Measurements from ENCODE around the gene LIN7B. TPM values are rescaled to one million over a fixed set of nuclear protein-coding genes. Genes with fewer than 3 reads are reported as not detected.

LIN7B gene
- total RNA-seq, 1 experiment from 2014 or later = 2.6 TPM

GRCh38 chr19:49148784-49149651 is 34.8 kb downstream of the LIN7B start:
- no TSS peak for BruUV-seq (replicated peaks)
- H3K9me3 Mint-ChIP-seq (ENCODE audit: unreplicated experiment) = peaks cover 8% of the 10 kb centered on the region
- peak overlapping the region; percentile 52 for H3K27ac Mint-ChIP-seq (ENCODE audit: low read depth, unreplicated experiment)
- POLR2A ChIA-PET = interaction anchor here (0.6 to 4.3 kb wide), 11 partner anchors 9 to 562 kb away, joined by 3 to 19 read pairs (median 5); partner anchors contain the start of genes GYS1, LIN7B, PPFIA3 and RUVBL2
- no peaks in the 10 kb centered on the region for H3K27me3 Mint-ChIP-seq (ENCODE audit: insufficient read depth, unreplicated experiment)
- intact Hi-C loops (cut with micrococcal nuclease) = loop anchor here (1.0 to 5.0 kb wide), 2 partner anchors 37 to 55 kb away; partner anchors contain the start of gene LIN7B
- peak; percentile 98 for DNase-seq (ENCODE audit: unreplicated experiment)
- H3K4me1 Mint-ChIP-seq (ENCODE audit: insufficient read depth, unreplicated experiment) = peaks cover 17% of the 10 kb centered on the region
- TF ChIP-seq CTCF (IDR thresholded peaks at IDR 0.05; ENCODE audit: unreplicated experiment) = no peak
- H3K36me3 Mint-ChIP-seq (ENCODE audit: insufficient read depth, unreplicated experiment) = no peaks in the 10 kb centered on the region
- CTCF ChIA-PET = interaction anchor here (0.5 to 1.9 kb wide), 8 partner anchors 14 to 76 kb away, joined by 3 to 11 read pairs (median 4); no protein-coding TSS in a partner anchor
- H3K4me3 Mint-ChIP-seq (ENCODE audit: unreplicated experiment) = peak overlapping the region; percentile 82

GRCh38 chr19:49149652-49150105 is 35.5 kb downstream of the LIN7B start:
- peaks cover 15% of the 10 kb centered on the region for H3K9me3 Mint-ChIP-seq (ENCODE audit: unreplicated experiment)
- H3K36me3 Mint-ChIP-seq (ENCODE audit: insufficient read depth, unreplicated experiment) = no peaks in the 10 kb centered on the region
- POLR2A ChIA-PET = interaction anchor here (0.6 to 4.3 kb wide), 12 partner anchors 9 to 527 kb away, joined by 3 to 19 read pairs (median 4); partner anchors contain the start of genes GYS1, LIN7B, PPFIA3 and PRMT1
- intact Hi-C loops (cut with micrococcal nuclease) = loop anchor here (1.0 to 5.0 kb wide), 2 partner anchors 37 to 55 kb away; partner anchors contain the start of gene LIN7B
- peak overlapping the region; percentile 52 for H3K27ac Mint-ChIP-seq (ENCODE audit: low read depth, unreplicated experiment)
- peak overlapping the region; percentile 82 for H3K4me3 Mint-ChIP-seq (ENCODE audit: unreplicated experiment)
- no peak for TF ChIP-seq CTCF (IDR thresholded peaks at IDR 0.05; ENCODE audit: unreplicated experiment)
- H3K4me1 Mint-ChIP-seq (ENCODE audit: insufficient read depth, unreplicated experiment) = peaks cover 17% of the 10 kb centered on the region
- H3K27me3 Mint-ChIP-seq (ENCODE audit: insufficient read depth, unreplicated experiment) = no peaks in the 10 kb centered on the region
- DNase-seq (ENCODE audit: unreplicated experiment) = peak; percentile 89
- CTCF ChIA-PET = interaction anchor here (0.5 to 1.9 kb wide), 6 partner anchors 13 to 76 kb away, joined by 3 to 11 read pairs (median 4); no protein-coding TSS in a partner anchor
- no TSS peak for BruUV-seq (replicated peaks)

GRCh38 chr19:49150106-49150943 is 36.2 kb downstream of the LIN7B start:
- Mint-ChIP-seq H3K4me3 (ENCODE audit: unreplicated experiment) (peak overlapping the region; percentile 82), H3K27me3 (ENCODE audit: insufficient read depth, unreplicated experiment) (no peaks in the 10 kb centered on the region), H3K9me3 (ENCODE audit: unreplicated experiment) (peaks cover 17% of the 10 kb centered on the region), H3K4me1 (ENCODE audit: insufficient read depth, unreplicated experiment) (peaks cover 17% of the 10 kb centered on the region), H3K27ac (ENCODE audit: low read depth, unreplicated experiment) (peak overlapping the region; percentile 52), H3K36me3 (ENCODE audit: insufficient read depth, unreplicated experiment) (no peaks in the 10 kb centered on the region)
- DNase-seq (ENCODE audit: unreplicated experiment) = peak; percentile 78
- intact Hi-C loops (cut with micrococcal nuclease) = no loop called here
- TSS peak; percentile 71 for BruUV-seq (replicated peaks)
- POLR2A ChIA-PET = interaction anchor here (0.6 to 4.3 kb wide), 11 partner anchors 8 to 526 kb away, joined by 3 to 19 read pairs (median 4); partner anchors contain the start of genes GYS1, PRMT1, RUVBL2 and TRPM4
- CTCF ChIA-PET = interaction anchor here (0.6 to 1.5 kb wide), 5 partner anchors 13 to 91 kb away, joined by 3 to 5 read pairs (median 3); no protein-coding TSS in a partner anchor
- no peak for TF ChIP-seq CTCF (IDR thresholded peaks at IDR 0.05; ENCODE audit: unreplicated experiment)

Data from MCF 10A (cell line).